Posterior vena cava (tissue), 2 donors: ENCODE measurements around the gene JMJD6. TPM values are rescaled to one million over a fixed set of nuclear protein-coding genes. Genes with fewer than 3 reads are reported as not detected.

Experiments used
- DNase-seq: peaks from one replicate; pipeline ENCODE4 v3.0.0-alpha.2; 2020; ENCODE audit warnings: low spot score
- intact Hi-C, 2 donors: fragments of 100-400 bp; cut with DNase I; formaldehyde crosslinking; loops; one replicate each; pipeline versions ENCODE4 v1.14.1 to v1.14.2; 2022 to 2023
- microRNA-seq, 2 donors: library from miRNA; unstranded; fragments of <30 nt; microRNA quantifications; one replicate each; pipeline ENCODE4 v1.2.0, GENCODE V29; 2020 to 2021; ENCODE audit warnings: borderline microRNAs expressed in 2 of 2
- total RNA-seq, 2 donors: library from RNA; stranded (reverse); fragmentation: NEBNext Ultra II Directional; extraction: Animal tissue kit (Norgen Biotek cat#: 25700); gene quantifications; one replicate each; pipeline ENCODE4 v1.2.1, GENCODE V29; 2021
- donor health status: DM: yes; HTN: yes; CAD: no.
- donor health status: DM: yes; HTN: yes; CAD: no.

The JMJD6 gene
- total RNA-seq, 2 donors from 2014 or later, result 32.1 to 43.0 TPM

- no peak for DNase-seq
- intact Hi-C loops, result loop anchor here in 1 of 2 donors (5.0 to 10.0 kb wide), 2 partner anchors 897 to 1685 kb away; a partner anchor contains a TSS
These were observed 54.5 kb downstream of the JMJD6 start for GRCh38 chr17:76671912-76672262.

GRCh38 chr17:76671123-76671911 lies 55.1 kb downstream of the JMJD6 start:
- intact Hi-C loops, result loop anchor here in 1 of 2 donors (5.0 to 10.0 kb wide), 2 partner anchors 897 to 1686 kb away; a partner anchor contains a TSS
- peak; percentile 100 for DNase-seq

GRCh38 chr17:76670718-76671122 lies 55.7 kb downstream of the JMJD6 start:
- no peak for DNase-seq
- intact Hi-C loops, result loop anchor here in 1 of 2 donors (5.0 to 10.0 kb wide), 2 partner anchors 896 to 1687 kb away; a partner anchor contains a TSS

GRCh38 chr17:76670020-76670717 lies 56.2 kb downstream of the JMJD6 start:
- intact Hi-C loops, result loop anchor here in 1 of 2 donors (5.0 to 10.0 kb wide), 2 partner anchors 895 to 1687 kb away; a partner anchor contains a TSS
- no peak for DNase-seq

Small RNA genes lying within 50 kb of the gene (microRNA-seq; reads per million reads assigned to microRNA genes)
- 0.32 to 0.52 reads per million in 2 donors for gene MIR636

Other genes with a start within 250 kb of the JMJD6 start
- 10 to 100 TPM; 26.7 to 31.4 TPM for gene RHBDF2, start 225.2 kb downstream of the JMJD6 start, total RNA-seq
- 10 to 100 TPM; 16.3 to 24.5 TPM for gene CYGB, start 188.9 kb downstream of the JMJD6 start, total RNA-seq
- gene PRCD, start 186.6 kb downstream of the JMJD6 start, total RNA-seq, result 1 to 10 TPM; 1.6 to 4.7 TPM
- 1 to 10 TPM; 3.0 to 3.1 TPM for gene ST6GALNAC2, start 140.7 kb downstream of the JMJD6 start, total RNA-seq
- 1 to 10 TPM; 2.0 to 2.3 TPM for gene ST6GALNAC1, start 82.8 kb downstream of the JMJD6 start, total RNA-seq
- gene MXRA7, start 15.6 kb downstream of the JMJD6 start, total RNA-seq, result 100 to 1,000 TPM; 343 to 428 TPM
- gene METTL23, start 233 bp upstream of the JMJD6 start, total RNA-seq, result 10 to 100 TPM; 23.3 to 25.6 TPM
- 100 to 1,000 TPM; 120 to 133 TPM for gene SRSF2, start 10.7 kb upstream of the JMJD6 start, total RNA-seq
- gene MFSD11, start 11.5 kb upstream of the JMJD6 start, total RNA-seq, result 10 to 100 TPM; 20.7 to 24.0 TPM
- gene MGAT5B, start 141.8 kb upstream of the JMJD6 start, total RNA-seq, result under 1 TPM; 0.19 to 0.88 TPM